RPMI8226 (cell line): ENCODE results near the gene ARL4D.

Experiments used
- DNase-seq: peaks from one replicate; pipeline ENCODE4 v3.0.0-alpha.2; 2015

Gene ARL4D

DNA sequence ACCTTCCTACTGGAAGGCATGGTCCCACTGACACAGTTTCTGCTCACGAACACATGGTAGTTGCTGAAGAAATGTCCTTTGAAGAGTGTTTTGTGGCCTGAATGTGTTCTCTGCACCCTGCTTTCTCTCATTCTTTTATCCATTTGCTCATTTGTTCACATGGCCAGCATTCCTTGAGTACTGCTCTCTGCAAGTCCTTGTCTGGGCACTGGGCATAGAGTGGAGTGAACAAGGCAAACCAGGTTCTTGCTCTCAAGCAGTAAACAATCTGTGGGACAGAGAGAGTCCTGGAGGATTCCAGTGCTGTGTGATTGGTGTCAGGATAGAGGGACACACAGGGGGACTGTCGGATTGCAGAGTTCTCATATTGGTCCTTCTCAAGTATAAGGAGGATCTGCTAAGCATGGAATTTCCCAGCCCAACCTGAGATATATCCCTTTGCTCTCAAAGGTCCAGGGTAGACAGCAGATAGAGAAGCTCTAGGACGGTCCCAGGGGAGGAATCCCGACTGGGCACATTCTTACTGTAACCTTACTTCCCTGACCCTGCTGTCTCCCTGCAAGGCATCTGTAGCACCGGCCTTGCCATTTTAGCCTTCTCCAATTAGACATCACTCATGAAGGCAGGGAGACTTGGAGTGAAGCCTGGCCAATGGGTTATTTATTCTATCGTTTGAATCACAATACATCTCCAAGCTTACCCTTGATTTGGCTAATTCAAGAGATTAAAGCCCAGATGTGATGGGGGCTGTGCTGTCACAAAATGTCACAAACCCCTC is 32.3 kb downstream of the ARL4D start:
- DNase-seq, result no peak

DNA sequence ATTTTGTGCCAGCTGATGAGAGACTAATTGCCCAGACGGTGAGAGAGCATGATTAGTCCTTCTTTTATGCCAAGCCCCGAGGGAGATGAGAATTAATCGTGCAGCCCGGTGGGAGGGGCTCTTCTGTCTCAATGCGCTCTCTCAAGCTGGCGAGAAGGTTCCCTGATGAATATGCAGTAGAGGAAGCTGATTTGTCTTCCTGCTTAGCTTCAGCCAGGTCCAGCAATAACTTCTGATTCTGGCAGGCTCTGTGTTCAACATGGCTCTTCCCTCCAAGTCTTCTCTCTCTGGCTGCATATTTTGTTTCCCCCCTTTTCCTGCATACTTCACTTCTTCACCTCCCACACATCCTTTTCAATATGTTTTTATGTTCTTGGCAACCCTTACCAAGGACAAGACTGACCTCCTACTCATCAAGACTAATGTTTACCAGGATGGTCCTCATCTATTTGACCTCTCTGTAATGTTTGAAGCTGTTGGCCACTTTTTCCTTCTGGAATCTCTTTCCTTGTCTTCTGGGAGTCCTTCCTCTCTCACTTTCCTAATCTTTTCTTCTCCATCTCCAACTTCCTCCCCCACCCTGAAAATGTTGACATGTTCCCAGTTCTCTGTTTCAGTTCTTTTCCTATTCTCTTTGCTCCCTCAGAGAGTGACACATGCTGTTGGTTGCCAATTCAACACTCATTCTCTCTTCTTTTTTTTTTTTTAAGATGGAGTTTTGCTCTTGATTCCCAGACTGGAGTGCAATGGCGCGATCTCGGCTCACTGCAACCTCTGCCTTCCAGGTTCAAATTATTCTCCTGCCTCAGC is 33.1 kb downstream of the ARL4D start:
- DNase-seq, result no peak

- DNase-seq, result no peak
Observed at GRCh38 chr17:43434902-43435319, 36.1 kb downstream of the ARL4D start.

GRCh38 chr17:43437756-43438155 is 39.0 kb downstream of the ARL4D start:
- no peak for DNase-seq

DNA sequence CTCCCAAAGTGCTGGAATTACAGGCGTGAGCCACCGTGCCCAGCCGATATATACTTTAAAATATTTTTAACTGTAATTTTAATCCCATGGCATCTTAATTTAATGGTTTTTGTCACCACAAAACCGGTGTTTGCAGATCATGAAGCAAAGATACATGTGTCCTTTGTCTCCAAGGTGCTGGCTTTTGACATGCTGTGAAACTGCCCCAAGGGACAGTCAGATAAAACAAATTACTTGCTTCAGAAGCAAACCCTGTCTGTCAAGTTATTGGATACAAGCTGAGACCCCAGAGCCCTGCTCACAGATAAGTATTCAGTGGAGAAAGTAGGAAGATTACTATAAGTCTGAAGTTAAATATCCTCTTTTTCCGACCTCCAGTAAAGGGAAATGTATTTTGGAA is 39.8 kb downstream of the ARL4D start:
- no peak for DNase-seq

- DNase-seq, result no peak
Observed at GRCh38 chr17:43439041-43439440, 40.2 kb downstream of the ARL4D start.

DNA sequence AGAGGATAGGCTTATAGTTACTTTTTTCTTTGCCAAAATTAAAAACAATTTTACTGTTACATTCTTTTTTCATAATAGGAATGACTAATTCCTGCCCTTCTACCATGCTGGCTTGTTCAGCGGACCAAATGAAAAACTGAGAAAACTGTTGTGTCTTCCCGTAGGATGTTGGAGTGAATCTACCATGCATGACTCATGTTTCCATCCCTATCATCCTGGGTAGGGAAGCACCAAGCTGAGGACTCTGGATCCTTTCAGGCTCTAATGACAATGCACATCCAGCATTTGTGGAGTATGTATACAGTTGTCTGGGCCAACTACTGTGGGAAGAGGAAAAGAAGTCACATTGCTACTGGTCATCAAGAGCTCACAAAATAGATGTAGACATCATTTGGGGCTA is 43.9 kb downstream of the ARL4D start:
- no peak for DNase-seq

- no peak for DNase-seq
Observed at GRCh38 chr17:43443381-43443780, 44.6 kb downstream of the ARL4D start.

DNA sequence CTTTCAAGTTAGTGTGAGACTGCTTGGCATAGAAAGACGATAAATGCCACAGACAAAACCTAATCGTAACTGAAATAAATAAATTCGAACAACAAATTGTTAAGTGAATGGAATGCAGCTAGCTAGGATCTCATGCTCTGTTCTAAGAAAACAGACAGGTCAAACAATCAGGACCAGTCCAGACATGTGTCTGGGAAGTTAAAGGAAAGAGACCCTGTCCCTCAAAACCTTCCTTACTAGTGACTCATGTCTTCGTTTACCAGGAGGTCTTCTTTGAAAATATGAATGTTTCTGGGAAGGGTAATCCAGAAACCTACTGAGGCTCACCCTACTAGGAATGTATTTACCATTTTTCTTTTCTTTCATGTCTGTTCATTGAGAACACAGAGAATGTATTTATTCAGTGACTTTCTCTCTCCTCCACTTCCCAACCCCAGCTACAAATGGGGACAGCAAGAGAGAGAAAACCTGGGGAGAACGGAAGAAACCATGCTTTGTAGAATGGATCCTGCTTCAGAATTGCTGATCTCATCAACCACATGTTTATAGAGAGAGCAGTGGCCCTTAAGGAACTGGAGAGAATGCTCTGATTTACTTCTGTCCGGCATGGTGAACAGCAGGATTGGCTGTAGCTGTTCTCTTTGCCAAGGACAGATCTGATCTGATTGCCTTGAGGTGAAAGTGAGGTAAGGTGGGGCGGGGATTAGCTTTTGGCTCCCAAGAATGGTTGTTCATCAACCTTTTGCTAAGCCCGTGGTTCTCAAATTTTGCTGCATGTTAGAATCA is 45.6 kb downstream of the ARL4D start:
- DNase-seq, result no peak

GRCh38 chr17:43445009-43445589 is 46.3 kb downstream of the ARL4D start:
- peak; percentile 84 for DNase-seq

DNA sequence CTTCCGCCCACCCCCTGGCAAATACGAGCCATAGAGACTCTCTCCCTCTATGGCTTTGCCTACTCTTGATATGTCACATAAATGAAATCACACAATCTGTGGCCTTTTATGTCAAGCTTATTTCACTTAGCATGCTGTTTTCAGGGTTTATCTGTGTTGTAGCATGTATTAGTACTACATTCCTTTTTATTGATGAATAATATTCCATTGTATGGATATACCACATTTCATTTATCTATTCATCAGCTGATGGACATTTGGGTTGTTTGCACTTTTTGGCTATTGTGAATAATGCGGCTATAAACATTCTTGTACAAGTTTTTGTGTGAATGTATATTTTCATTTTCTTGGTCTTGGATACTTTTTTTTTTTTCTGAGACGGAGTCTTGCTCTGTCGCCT is 48.0 kb downstream of the ARL4D start:
- no peak for DNase-seq

DNA sequence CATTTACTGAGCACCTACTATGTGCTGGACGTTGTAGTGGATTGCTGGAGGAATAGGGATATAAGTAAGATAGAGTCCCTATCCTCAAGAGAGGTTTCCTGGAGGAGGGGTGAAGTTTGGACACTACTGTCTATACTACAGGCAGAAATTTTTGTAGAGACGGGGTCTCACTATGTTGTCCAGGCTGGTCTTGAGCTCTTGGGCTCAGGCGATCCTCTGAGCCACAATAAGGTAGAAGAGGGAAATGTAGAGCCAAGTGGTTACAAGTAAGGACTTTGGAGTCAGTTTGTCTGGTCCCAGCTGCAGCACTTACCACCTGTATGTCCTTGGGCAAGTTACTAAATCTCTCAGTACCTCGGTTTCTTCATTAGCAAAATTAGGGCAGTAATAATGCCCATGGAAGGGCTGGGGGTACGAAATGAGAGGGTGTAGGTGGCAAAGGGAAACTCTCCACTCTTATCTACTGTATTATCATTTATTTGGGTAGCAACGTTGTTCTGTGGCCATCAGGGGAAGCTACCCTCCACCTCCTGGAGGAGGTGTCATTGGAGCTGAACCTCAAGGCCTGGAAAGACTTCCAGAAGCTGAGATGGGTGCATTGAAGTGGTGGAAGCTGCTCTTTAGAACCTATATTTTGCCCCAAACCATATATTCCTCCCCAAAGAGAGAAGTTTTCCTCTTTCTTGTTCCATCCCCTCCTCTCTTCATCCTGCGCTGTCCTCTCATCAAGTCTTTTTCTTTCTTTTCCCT is 50.1 kb downstream of the ARL4D start:
- no peak for DNase-seq

- no peak for DNase-seq
Observed at GRCh38 chr17:43449470-43450248, 50.9 kb downstream of the ARL4D start.
